Chondrocyte (in vitro differentiated cells): ENCODE data around the gene RRP8. TPM values are rescaled to one million over a fixed set of nuclear protein-coding genes. Genes with fewer than 3 reads are reported as not detected.

ENCODE experiments used
- DNase-seq: peaks from one replicate; pipeline ENCODE4 v3.0.0; 2021; ENCODE audit warnings: mixed read lengths, low spot score
- H3K27ac Mint-ChIP-seq: one replicate; pipeline ENCODE4 v1.8.0; 2021; ENCODE audit warnings: mild to moderate bottlenecking, moderate library complexity, mixed read lengths; ENCODE audit not compliant: unreplicated experiment
- H3K27me3 Mint-ChIP-seq: 2 replicates; pipeline ENCODE4 v1.8.0; 2021; ENCODE audit warnings: low read depth, mixed read lengths
- H3K36me3 Mint-ChIP-seq: 2 replicates; pipeline ENCODE4 v1.8.0; 2021; ENCODE audit warnings: low read depth, mixed read lengths
- H3K4me1 Mint-ChIP-seq: 2 replicates; pipeline ENCODE4 v1.8.0; 2021; ENCODE audit warnings: low read depth, mild to moderate bottlenecking, mixed read lengths
- H3K4me3 Mint-ChIP-seq: one replicate; pipeline ENCODE4 v1.8.0; 2021; ENCODE audit warnings: mild to moderate bottlenecking, moderate library complexity, mixed read lengths; ENCODE audit not compliant: unreplicated experiment
- H3K9me3 Mint-ChIP-seq: 2 replicates; pipeline ENCODE4 v1.8.0; 2021; ENCODE audit warnings: low read depth, mixed read lengths
- total RNA-seq: library from RNA; stranded (reverse); gene quantifications from 3 replicates; pipeline ENCODE4 v1.2.1, GENCODE V29; 2021
- TF ChIP-seq, protein P1 (sequence below): fragments of 200-600 bp; sonication (generic); IDR thresholded peaks from 2 replicates; pipeline ENCODE4 v1.5.0; 2021; ENCODE audit warnings: antibody characterized with exemption, mild to moderate bottlenecking, moderate library complexity

Gene RRP8
- total RNA-seq, 1 donor from 2014 or later = 15.7 TPM

DNA sequence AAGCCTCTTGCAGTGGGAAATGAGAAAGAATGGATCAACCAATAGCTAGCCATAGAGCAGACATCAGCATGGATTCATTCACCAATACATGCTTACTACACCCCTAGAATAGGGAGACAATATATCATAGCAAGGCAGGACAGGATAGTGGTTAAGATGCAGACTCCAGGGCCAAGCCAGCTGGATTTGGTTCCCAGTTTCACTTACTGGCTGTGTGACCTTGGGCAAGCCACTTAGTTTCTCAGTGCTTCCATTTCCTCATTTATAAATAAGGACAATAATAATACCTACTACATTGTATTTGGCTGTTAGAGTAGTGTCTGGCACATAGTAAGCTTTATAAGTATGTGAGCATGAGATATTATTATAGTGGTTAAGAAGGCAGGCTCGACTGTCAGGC lies 45.1 kb upstream of the RRP8 start:
- TF ChIP-seq, protein P1, sequence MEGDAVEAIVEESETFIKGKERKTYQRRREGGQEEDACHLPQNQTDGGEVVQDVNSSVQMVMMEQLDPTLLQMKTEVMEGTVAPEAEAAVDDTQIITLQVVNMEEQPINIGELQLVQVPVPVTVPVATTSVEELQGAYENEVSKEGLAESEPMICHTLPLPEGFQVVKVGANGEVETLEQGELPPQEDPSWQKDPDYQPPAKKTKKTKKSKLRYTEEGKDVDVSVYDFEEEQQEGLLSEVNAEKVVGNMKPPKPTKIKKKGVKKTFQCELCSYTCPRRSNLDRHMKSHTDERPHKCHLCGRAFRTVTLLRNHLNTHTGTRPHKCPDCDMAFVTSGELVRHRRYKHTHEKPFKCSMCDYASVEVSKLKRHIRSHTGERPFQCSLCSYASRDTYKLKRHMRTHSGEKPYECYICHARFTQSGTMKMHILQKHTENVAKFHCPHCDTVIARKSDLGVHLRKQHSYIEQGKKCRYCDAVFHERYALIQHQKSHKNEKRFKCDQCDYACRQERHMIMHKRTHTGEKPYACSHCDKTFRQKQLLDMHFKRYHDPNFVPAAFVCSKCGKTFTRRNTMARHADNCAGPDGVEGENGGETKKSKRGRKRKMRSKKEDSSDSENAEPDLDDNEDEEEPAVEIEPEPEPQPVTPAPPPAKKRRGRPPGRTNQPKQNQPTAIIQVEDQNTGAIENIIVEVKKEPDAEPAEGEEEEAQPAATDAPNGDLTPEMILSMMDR = no peak
- H3K27ac Mint-ChIP-seq = no peak overlapping the region
- H3K4me3 Mint-ChIP-seq = no peak overlapping the region
- no peaks in the 10 kb centered on the region for H3K4me1 Mint-ChIP-seq
- DNase-seq = no peak
- no peaks in the 10 kb centered on the region for H3K27me3 Mint-ChIP-seq
- no peaks in the 10 kb centered on the region for H3K36me3 Mint-ChIP-seq
- no peaks in the 10 kb centered on the region for H3K9me3 Mint-ChIP-seq

DNA sequence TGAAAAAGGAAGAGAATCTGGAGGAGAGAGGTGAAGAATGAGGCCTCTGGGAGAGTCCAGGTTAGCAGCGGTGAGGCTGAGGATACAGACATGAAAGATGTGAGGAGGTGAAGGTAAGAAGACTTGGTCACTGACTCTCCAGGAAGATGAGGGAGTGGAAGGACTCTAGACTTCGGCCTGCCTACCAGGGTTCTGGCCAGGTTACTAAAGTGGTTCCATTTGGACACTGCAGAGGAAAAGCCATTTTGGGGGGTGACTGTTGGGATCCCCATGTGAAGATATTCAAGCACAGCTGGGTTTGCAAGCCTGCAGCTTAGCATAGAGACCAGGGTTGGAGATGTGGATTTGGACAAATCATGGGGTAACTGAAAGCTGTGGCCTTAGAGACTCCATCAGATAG lies 44.4 kb upstream of the RRP8 start:
- H3K4me1 Mint-ChIP-seq = no peaks in the 10 kb centered on the region
- no peak overlapping the region for H3K27ac Mint-ChIP-seq
- DNase-seq = no peak
- no peak overlapping the region for H3K4me3 Mint-ChIP-seq
- no peaks in the 10 kb centered on the region for H3K36me3 Mint-ChIP-seq
- H3K9me3 Mint-ChIP-seq = no peaks in the 10 kb centered on the region
- TF ChIP-seq, protein P1 = no peak
- no peaks in the 10 kb centered on the region for H3K27me3 Mint-ChIP-seq

DNA sequence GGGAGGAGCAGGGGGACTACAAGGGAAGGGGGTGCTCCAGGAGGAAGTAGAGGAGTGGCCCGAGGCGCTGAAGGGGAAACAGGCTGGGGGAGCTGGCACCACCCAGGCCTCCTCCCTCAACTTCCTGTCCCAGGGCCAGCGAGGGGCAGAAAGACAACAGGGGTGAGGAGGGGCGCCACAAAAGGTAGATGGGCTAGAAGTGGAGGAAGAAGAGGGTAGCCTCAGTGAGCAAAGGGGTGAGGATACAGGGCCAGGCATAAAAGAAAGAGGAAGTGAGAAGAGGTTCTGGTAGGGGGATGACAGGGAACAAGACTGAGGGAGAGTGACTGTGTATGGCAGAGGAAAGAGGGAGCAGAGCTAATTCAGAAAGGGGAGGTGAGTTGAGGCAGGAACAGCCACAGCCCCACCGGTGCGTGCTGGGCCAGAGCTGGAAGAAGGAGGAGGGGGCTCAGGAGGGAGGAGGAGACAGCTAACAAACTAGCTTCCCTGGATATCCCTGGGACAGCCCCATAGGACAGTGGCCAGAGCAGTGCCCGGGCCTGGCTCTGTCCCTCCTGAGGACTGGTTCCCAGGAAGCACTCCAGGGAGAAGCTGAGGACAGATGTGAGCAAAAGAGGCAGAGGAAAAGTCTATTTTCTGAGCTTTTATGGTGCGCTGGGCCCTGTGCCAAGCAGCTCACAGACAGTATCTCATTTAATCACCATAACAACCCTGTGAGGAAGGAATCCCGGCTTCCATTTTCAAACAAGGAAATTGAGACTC lies 43.7 kb upstream of the RRP8 start:
- DNase-seq = no peak
- no peaks in the 10 kb centered on the region for H3K9me3 Mint-ChIP-seq
- H3K4me3 Mint-ChIP-seq = no peak overlapping the region
- H3K27me3 Mint-ChIP-seq = no peaks in the 10 kb centered on the region
- TF ChIP-seq, protein P1 = no peak
- no peaks in the 10 kb centered on the region for H3K36me3 Mint-ChIP-seq
- H3K4me1 Mint-ChIP-seq = no peaks in the 10 kb centered on the region
- no peak overlapping the region for H3K27ac Mint-ChIP-seq

DNA sequence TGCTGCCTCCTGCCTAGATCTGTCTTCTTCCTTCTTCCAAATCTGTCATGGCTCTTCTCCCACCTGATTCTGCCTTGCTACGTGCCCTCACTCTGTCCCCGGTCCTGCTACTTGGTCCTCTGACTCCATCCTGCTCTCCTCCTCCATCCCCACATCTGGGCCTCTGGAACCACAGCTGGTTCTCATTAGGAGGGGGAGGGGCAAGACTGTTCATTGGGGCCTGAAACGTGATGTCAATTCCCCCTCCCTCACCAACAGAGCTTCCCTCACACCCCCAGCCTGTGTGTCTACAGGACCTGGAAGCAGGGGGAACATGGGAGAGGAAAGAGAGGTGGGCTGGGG lies 43.1 kb upstream of the RRP8 start:
- Mint-ChIP-seq H3K9me3 (no peaks in the 10 kb centered on the region), H3K27ac (no peak overlapping the region), H3K36me3 (no peaks in the 10 kb centered on the region), H3K27me3 (no peaks in the 10 kb centered on the region), H3K4me3 (no peak overlapping the region), H3K4me1 (no peaks in the 10 kb centered on the region)
- no peak for DNase-seq
- TF ChIP-seq, protein P1 = no peak

DNA sequence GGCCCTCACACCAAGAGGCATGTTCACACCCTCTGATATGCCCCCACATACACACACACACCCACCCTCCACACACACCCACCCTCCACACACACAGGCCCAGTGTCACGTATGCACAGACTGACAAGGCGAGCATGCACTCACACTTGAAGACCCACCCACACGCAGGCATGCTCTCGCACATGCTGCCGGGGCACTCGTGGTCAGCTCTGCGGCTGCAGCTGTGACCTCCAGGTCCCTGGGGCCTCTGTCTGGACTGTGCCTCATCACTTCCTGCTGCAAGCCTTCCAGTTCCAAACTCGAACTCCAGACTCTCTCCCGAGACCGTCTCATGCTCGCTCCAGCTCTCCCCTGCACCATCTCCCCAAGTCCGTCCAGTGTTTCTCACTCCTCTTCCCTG lies 42.7 kb upstream of the RRP8 start:
- H3K9me3 Mint-ChIP-seq = no peaks in the 10 kb centered on the region

More for the DNA sequence above, 42.7 kb upstream of the RRP8 start:
- no peak overlapping the region for H3K4me3 Mint-ChIP-seq
- H3K4me1 Mint-ChIP-seq = no peaks in the 10 kb centered on the region
- no peaks in the 10 kb centered on the region for H3K36me3 Mint-ChIP-seq
- H3K27me3 Mint-ChIP-seq = no peaks in the 10 kb centered on the region
- DNase-seq = no peak
- H3K27ac Mint-ChIP-seq = no peak overlapping the region
- TF ChIP-seq, protein P1 = no peak
